ENCODE data around the gene MLLT10.

GRCh38 chr10:21634599-21635365, 100.8 kb downstream of the MLLT10 start:
- TF ChIP-seq JUN (IDR thresholded peaks at IDR 0.05; ENCODE audit: borderline replicate concordance, insufficient read depth, insufficient read length, low read depth): no peak
- no peak for TF ChIP-seq CTCF (IDR thresholded peaks at IDR 0.05; ENCODE audit: extremely low read depth in 1 of 2, insufficient read depth in 1 of 2, low read depth in 1 of 2, low read length in 2 of 2)
- no peak for TF ChIP-seq POLR2A (IDR thresholded peaks at IDR 0.05; ENCODE audit: low read depth, low read length)
- TF ChIP-seq EZH2 (IDR thresholded peaks at IDR 0.05; ENCODE audit: borderline replicate concordance, low read depth, low read length, severe bottlenecking): no peak

All from endothelial cell of umbilical vein (primary cell).